Measurements from ENCODE around the gene MOV10. TPM values are rescaled to one million over a fixed set of nuclear protein-coding genes. Genes with fewer than 3 reads are reported as not detected.

MOV10 gene, protein sequence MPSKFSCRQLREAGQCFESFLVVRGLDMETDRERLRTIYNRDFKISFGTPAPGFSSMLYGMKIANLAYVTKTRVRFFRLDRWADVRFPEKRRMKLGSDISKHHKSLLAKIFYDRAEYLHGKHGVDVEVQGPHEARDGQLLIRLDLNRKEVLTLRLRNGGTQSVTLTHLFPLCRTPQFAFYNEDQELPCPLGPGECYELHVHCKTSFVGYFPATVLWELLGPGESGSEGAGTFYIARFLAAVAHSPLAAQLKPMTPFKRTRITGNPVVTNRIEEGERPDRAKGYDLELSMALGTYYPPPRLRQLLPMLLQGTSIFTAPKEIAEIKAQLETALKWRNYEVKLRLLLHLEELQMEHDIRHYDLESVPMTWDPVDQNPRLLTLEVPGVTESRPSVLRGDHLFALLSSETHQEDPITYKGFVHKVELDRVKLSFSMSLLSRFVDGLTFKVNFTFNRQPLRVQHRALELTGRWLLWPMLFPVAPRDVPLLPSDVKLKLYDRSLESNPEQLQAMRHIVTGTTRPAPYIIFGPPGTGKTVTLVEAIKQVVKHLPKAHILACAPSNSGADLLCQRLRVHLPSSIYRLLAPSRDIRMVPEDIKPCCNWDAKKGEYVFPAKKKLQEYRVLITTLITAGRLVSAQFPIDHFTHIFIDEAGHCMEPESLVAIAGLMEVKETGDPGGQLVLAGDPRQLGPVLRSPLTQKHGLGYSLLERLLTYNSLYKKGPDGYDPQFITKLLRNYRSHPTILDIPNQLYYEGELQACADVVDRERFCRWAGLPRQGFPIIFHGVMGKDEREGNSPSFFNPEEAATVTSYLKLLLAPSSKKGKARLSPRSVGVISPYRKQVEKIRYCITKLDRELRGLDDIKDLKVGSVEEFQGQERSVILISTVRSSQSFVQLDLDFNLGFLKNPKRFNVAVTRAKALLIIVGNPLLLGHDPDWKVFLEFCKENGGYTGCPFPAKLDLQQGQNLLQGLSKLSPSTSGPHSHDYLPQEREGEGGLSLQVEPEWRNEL
- total RNA-seq = 32.0 and 47.1 TPM in 2 replicates

GRCh38 chr1:112674440-112674985 is at the start of gene MOV10:
TSS of gene MOV10 (plus strand) at chr1:112674659. CDS start at chr1:112674913, 254 bp downstream.

GRCh38 chr1:112706505-112707220 is 32.2 kb downstream of the MOV10 start, which contains the start of gene RHOC:
TSS of gene RHOC (minus strand) at chr1:112707127. CDS start at chr1:112703799, 3,328 bp downstream.

DNA sequence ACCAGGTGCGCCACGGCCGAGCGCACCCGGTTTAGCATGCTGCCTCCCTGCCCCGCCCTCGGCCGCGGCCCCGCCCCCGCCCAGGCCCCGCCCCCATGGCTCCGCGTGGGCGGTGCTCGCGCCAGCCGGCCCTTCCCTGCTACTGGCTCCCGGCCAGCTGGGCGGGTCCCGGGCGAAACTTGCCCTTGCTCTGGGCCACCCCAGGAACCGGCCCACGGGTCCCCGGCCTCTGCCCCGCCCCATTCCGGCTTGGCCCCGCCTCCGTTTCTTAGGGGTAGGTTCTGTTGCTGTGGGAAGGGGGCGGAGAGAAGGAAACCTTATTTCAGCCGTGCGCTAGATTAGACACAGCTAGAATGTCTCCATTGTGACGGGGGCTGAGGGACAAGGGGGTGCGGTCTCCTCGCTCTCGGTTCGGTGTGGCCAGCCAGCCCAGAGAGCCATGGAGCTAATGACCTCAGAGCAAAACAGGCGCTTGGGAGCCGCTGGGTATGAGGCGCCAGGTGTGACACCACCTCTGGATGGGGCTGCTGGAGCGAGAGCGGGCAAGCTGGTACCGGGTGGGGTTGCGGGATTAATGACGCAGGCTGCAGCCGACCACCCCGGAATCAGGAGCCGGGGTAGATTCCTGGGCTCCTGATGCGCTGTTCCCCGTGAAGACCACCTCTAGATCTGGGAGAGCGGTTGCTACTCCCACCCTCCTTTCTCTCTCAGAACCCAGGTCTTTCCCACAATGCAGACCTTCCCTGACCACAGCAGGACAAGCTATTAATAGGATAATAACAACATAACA is 41.0 kb downstream of the MOV10 start, which contains the start of gene PPM1J:
TSS of gene PPM1J (minus strand) at position 69 of the 790 bp plus-strand sequence. CDS start at position 38, 31 bp downstream.

Other genes starting within 250 kb of the MOV10 start
- 5.7 and 6.3 TPM in 2 replicates for gene WNT2B, start 165.7 kb upstream of the MOV10 start, total RNA-seq
- gene ST7L, start 55.5 kb upstream of the MOV10 start, total RNA-seq = 8.4 and 16.5 TPM in 2 replicates
- gene CAPZA1, start 54.8 kb upstream of the MOV10 start, total RNA-seq = 271 and 279 TPM in 2 replicates
- gene RHOC, start 32.5 kb downstream of the MOV10 start, total RNA-seq = 922 and 1,053 TPM in 2 replicates
- 0.86 and 6.9 TPM in 2 replicates for gene PPM1J, start 40.7 kb downstream of the MOV10 start, total RNA-seq